Endothelial cell of umbilical vein (primary cell): ENCODE measurements around the gene ARHGEF33. TPM values are rescaled to one million over a fixed set of nuclear protein-coding genes. Genes with fewer than 3 reads are reported as not detected.

Experiments used
- BruUV-seq: library from RNA; stranded (reverse); fragments of 400-500 nt; replicated peaks from 2 replicates; lab custom pipeline; 2021; lab: Mats Ljungman, UMichigan
- CTCF ChIA-PET: fragments of 300-600, 350-600 bp; sonication (Branson Sonifier 250); formaldehyde crosslinking; loops from one replicate; lab custom pipeline; 2021; ENCODE audit warnings: antibody characterized with exemption, inconsistent platforms; lab: Charles Lee
- POLR2A ChIA-PET: fragments of 300-600, 350-600 bp; sonication (Branson Sonifier 250); formaldehyde crosslinking; loops from one replicate; lab custom pipeline; 2021; ENCODE audit warnings: antibody characterized with exemption, inconsistent platforms; lab: Charles Lee
- DNase-seq: peaks from one replicate; pipeline ENCODE4 v3.0.0-alpha.2; 2011; ENCODE audit warnings: low read depth, low spot score
- FAIRE-seq: peaks from 2 replicates; lab custom pipeline; 2011; peaks lifted over from hg19 to GRCh38; lab: Jason Lieb, UNC
- H2AFZ ChIP-seq: 2 replicates; pipeline ENCODE4 v1.6.0; 2012; ENCODE audit warnings: low read depth, low read length, control low read depth, inconsistent platforms
- H3K27ac ChIP-seq: 2 replicates; pipeline ENCODE4 v1.5.1; 2011; ENCODE audit warnings: low read depth, mild to moderate bottlenecking, control low read depth, low read length, moderate library complexity; ENCODE audit not compliant: insufficient read depth
- H3K27me3 ChIP-seq, 2 experiments: 2 replicates each; pipeline versions ENCODE4 v1.6.0 to v1.6.1; 2011; ENCODE audit warnings: low read length in 2 of 2, mixed read lengths in 1 of 2; ENCODE audit not compliant: control insufficient read depth in 2 of 2, insufficient read depth in 2 of 2
- H3K36me3 ChIP-seq, 2 experiments: 2 replicates in 1 of 2; 3 replicates in 1 of 2; pipeline ENCODE4 v1.5.1; 2011; ENCODE audit warnings: low read length in 2 of 2, mild to moderate bottlenecking in 1 of 2, moderate library complexity in 1 of 2; ENCODE audit not compliant: control insufficient read depth in 2 of 2, insufficient read depth in 2 of 2; ENCODE audit errors: extremely low read depth in 1 of 2
- H3K4me1 ChIP-seq: 3 replicates; pipeline ENCODE4 v1.5.1; 2011; ENCODE audit warnings: mild to moderate bottlenecking, low read length; ENCODE audit not compliant: control insufficient read depth, insufficient read depth; ENCODE audit errors: extremely low read depth
- H3K4me2 ChIP-seq: 2 replicates; pipeline ENCODE4 v1.6.1; 2011; ENCODE audit warnings: low read length, control low read depth, mixed read lengths; ENCODE audit not compliant: insufficient read depth
- H3K4me3 ChIP-seq, 3 experiments: fragments of 200-600 bp in 1 of 3; sonication (generic), shearing (Covaris generic) in 1 of 3; replicated peaks in 1 of 3; 2 replicates each; pipeline ENCODE4 v1.5.1; 2011 to 2016; ENCODE audit warnings: control low read depth in 3 of 3, low read length in 3 of 3, mild to moderate bottlenecking in 2 of 3, inconsistent platforms in 1 of 3, low read depth in 1 of 3, moderate library complexity in 1 of 3; ENCODE audit not compliant: insufficient read depth in 1 of 3
- H3K79me2 ChIP-seq: 2 replicates; pipeline ENCODE4 v1.6.0; 2012; ENCODE audit warnings: low read length, inconsistent platforms; ENCODE audit not compliant: control insufficient read depth, insufficient read depth
- H3K9ac ChIP-seq: replicated peaks from 2 replicates; pipeline ENCODE3; 2011; ENCODE audit warnings: low read length, control low read depth; ENCODE audit not compliant: insufficient read depth; ENCODE audit errors: extremely low read depth
- H3K9me1 ChIP-seq: replicated peaks from 3 replicates; pipeline ENCODE4 v1.6.0; 2011; ENCODE audit warnings: mild to moderate bottlenecking, low read length; ENCODE audit not compliant: control insufficient read depth, insufficient read depth; ENCODE audit errors: extremely low read depth
- H3K9me3 ChIP-seq: replicated peaks from 2 replicates; pipeline ENCODE4 v1.5.1; 2012; ENCODE audit warnings: low read length, inconsistent platforms; ENCODE audit not compliant: control insufficient read depth, insufficient read depth
- H4K20me1 ChIP-seq: replicated peaks from 2 replicates; pipeline ENCODE3; 2011; ENCODE audit warnings: mild to moderate bottlenecking, low read length; ENCODE audit not compliant: control insufficient read depth, insufficient read depth; ENCODE audit errors: extremely low read depth
- CTCF ChIP-seq, 2 donors: IDR thresholded peaks; 1 replicate in 1 of 2; 2 replicates in 1 of 2; pipeline ENCODE4 v1.5.1; 2011; ENCODE audit warnings: low read length in 2 of 2, mild to moderate bottlenecking in 2 of 2, moderate library complexity in 2 of 2, control low read depth in 1 of 2, inconsistent platforms in 1 of 2, low read depth in 1 of 2; ENCODE audit not compliant: insufficient read depth in 1 of 2; ENCODE audit errors: extremely low read depth in 1 of 2
- EZH2 ChIP-seq: IDR thresholded peaks from 2 replicates; pipeline ENCODE4 v1.6.1; 2012; ENCODE audit warnings: borderline replicate concordance, low read depth, mild to moderate bottlenecking, moderate library complexity, low read length, inconsistent platforms; ENCODE audit not compliant: severe bottlenecking
- FOS ChIP-seq: IDR thresholded peaks from 2 replicates; pipeline ENCODE4 v1.6.1; 2011; ENCODE audit warnings: mild to moderate bottlenecking, low read length, moderate library complexity, borderline replicate concordance; ENCODE audit not compliant: insufficient read depth
- GATA2 ChIP-seq: IDR thresholded peaks from 2 replicates; pipeline ENCODE4 v1.7.0; 2011; ENCODE audit warnings: low read depth, mild to moderate bottlenecking, moderate library complexity, mixed read lengths, low read length; ENCODE audit not compliant: insufficient read length, insufficient read depth
- JUN ChIP-seq: IDR thresholded peaks from 2 replicates; pipeline ENCODE4 v1.6.1; 2011; ENCODE audit warnings: borderline replicate concordance, low read depth; ENCODE audit not compliant: insufficient read length, insufficient read depth
- MAX ChIP-seq: IDR thresholded peaks from 2 replicates; pipeline ENCODE4 v1.6.1; 2011; ENCODE audit not compliant: insufficient read depth, insufficient read length
- MYC ChIP-seq: IDR thresholded peaks from one replicate; pipeline ENCODE4 v1.6.1; 2011; ENCODE audit warnings: mild to moderate bottlenecking, low read depth, low read length
- POLR2A ChIP-seq: IDR thresholded peaks from 2 replicates; pipeline ENCODE4 v1.6.1; 2012; ENCODE audit warnings: low read depth, mild to moderate bottlenecking, control low read depth, low read length
- POLR2AphosphoS5 ChIP-seq: IDR thresholded peaks from 2 replicates; pipeline ENCODE4 v1.6.1; 2012; ENCODE audit warnings: low read depth, mild to moderate bottlenecking, control low read depth, low read length, moderate library complexity; ENCODE audit not compliant: insufficient read depth
- dilution Hi-C: fragments of 300-500 bp; cut with MboI; formaldehyde crosslinking; loops from one replicate; pipeline ENCODE4 v1.15.0; 2019; ENCODE audit warnings: low sequenced_read_pairs; ENCODE audit not compliant: extremely low pct_ligation_motif_present
- intact Hi-C: fragments of 100-400 bp; cut with micrococcal nuclease; formaldehyde crosslinking; loops from one replicate; pipeline ENCODE4 v1.10.0; 2022
- polyA plus RNA-seq, 4 experiments: library from polyadenylated mRNA; depleted of rRNA in 3 of 4; stranded (reverse) in 3 of 4; unstranded in 1 of 4; fragments of >200 nt; gene quantifications; 2 replicates each; pipeline versions ENCODE4 v1.2.1 to v1.2.3, GENCODE V29; 2011 to 2012; ENCODE audit warnings: missing spikeins in 1 of 4
- total RNA-seq: library from RNA; stranded (reverse); gene quantifications from 2 replicates; pipeline ENCODE4 v1.2.3, GENCODE V29; 2021

ARHGEF33 gene
- total and polyA plus RNA-seq, 2 donors (not counting 3 experiments of a cell fraction or from before 2014, with no cell fraction given): 0.15 to 0.18 TPM

- no peaks in the 10 kb centered on the region for H3K9me1 ChIP-seq
- H3K4me1 ChIP-seq: no peaks in the 10 kb centered on the region
- H3K36me3 ChIP-seq: no peaks in the 10 kb centered on the region
- FAIRE-seq: no peak
- no peak overlapping the region for H2AFZ ChIP-seq
- BruUV-seq: no TSS peak
- ChIA-PET POLR2A (no interaction called here), CTCF (no interaction called here)
- dilution Hi-C loops: no loop called here
- H3K27me3 ChIP-seq: peaks cover 0 to 2% of the 10 kb centered on the region in 2 experiments
- no peaks in the 10 kb centered on the region for H4K20me1 ChIP-seq
- no peak overlapping the region for H3K4me2 ChIP-seq
- no peak overlapping the region for H3K4me3 ChIP-seq
- H3K9me3 ChIP-seq: no peaks in the 10 kb centered on the region
- no peak for DNase-seq
- H3K9ac ChIP-seq: no peak overlapping the region
- intact Hi-C loops: no loop called here
- H3K27ac ChIP-seq: no peak overlapping the region
- TF ChIP-seq CTCF (IDR thresholded peaks at IDR 0.05; ENCODE audit: extremely low read depth in 1 of 2, insufficient read depth in 1 of 2, low read depth in 1 of 2, low read length in 2 of 2) (no peak), JUN (no peak), MYC (no peak), EZH2 (no peak), POLR2AphosphoS5 (no peak), GATA2 (no peak), FOS (no peak), MAX (no peak), POLR2A (no peak)
- no peaks in the 10 kb centered on the region for H3K79me2 ChIP-seq
These were observed 40.9 kb downstream of the ARHGEF33 start for GRCh38 chr2:38930600-38930999.
